SK-N-SH treated with all-trans-retinoic acid at 6 μM for 48 hours (cell line): ENCODE results near the gene MGLL.

ENCODE experiments used
- OSR1 ChIP-seq: fragments of 250-450 bp; sonication (Bioruptor Pico); IDR thresholded peaks from 2 replicates; pipeline ENCODE4 v1.8.0; 2022; ENCODE audit warnings: moderate library complexity, mild to moderate bottlenecking, inconsistent platforms
- RARB ChIP-seq: fragments of 250-450 bp; sonication (Bioruptor Pico); IDR thresholded peaks from 2 replicates; pipeline ENCODE4 v1.8.0; 2021; ENCODE audit warnings: mild to moderate bottlenecking, moderate library complexity
- TCF4 ChIP-seq: fragments of 250-450 bp; sonication (Bioruptor Pico); IDR thresholded peaks from 2 replicates; pipeline ENCODE4 v1.8.0; 2021; ENCODE audit warnings: mild to moderate bottlenecking, moderate library complexity, borderline replicate concordance
- ZNF8 ChIP-seq: fragments of 450-650 bp; formaldehyde crosslinking; IDR thresholded peaks from 2 replicates; pipeline ENCODE4 v1.5.0; 2020; ENCODE audit warnings: mild to moderate bottlenecking, moderate library complexity
- TF ChIP-seq, protein P1 (sequence below): fragments of 250-450 bp; sonication (Bioruptor Pico); IDR thresholded peaks from 2 replicates; pipeline ENCODE4 v1.5.1; 2020; ENCODE audit warnings: low read depth, mild to moderate bottlenecking, moderate library complexity

DNA sequence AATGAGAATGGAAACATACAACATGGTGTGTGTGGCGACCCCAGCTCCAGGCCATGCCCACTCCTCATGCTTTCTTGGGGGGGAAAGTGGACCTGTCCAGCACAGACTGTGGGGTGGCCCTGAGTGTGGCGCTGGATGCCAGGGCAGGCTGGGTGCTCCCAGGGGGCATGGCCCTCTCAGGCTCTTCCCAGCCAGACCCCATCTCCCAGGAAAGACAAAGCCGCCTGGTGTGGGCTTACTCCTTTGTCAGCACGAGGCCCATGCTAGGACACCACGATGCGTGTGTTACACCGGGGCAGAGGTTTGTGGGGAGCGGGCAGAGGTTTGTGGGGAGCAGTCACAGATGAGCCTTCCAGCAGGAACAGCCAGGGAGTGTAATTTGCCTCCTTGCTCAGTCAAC lies 81.1 kb downstream of the MGLL start:
- TF ChIP-seq ZNF8 (CRISPR knock-in tag) (no peak), TCF4 (CRISPR knock-in tag) (no peak), RARB (CRISPR knock-in tag) (no peak), OSR1 (CRISPR knock-in tag) (no peak)
- TF ChIP-seq, protein P1, sequence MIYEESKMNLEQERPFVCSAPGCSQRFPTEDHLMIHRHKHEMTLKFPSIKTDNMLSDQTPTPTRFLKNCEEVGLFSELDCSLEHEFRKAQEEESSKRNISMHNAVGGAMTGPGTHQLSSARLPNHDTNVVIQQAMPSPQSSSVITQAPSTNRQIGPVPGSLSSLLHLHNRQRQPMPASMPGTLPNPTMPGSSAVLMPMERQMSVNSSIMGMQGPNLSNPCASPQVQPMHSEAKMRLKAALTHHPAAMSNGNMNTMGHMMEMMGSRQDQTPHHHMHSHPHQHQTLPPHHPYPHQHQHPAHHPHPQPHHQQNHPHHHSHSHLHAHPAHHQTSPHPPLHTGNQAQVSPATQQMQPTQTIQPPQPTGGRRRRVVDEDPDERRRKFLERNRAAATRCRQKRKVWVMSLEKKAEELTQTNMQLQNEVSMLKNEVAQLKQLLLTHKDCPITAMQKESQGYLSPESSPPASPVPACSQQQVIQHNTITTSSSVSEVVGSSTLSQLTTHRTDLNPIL (CRISPR knock-in tag): no peak
